CD4-positive, alpha-beta T cell treated with Interleukin-1 beta for 1 hour (primary cell): ENCODE measurements around the gene PRIM1.
"Not testable (repeated sequence)": the region's sequence is repeated elsewhere in the genome, so short reads cannot be mapped to it uniquely, and the experiment has no call there.

Experiments
- DNase-seq, 2 donors: peaks; one replicate each; pipeline ENCODE4 v3.0.0-alpha.2; 2020 to 2022

PRIM1 gene

DNA sequence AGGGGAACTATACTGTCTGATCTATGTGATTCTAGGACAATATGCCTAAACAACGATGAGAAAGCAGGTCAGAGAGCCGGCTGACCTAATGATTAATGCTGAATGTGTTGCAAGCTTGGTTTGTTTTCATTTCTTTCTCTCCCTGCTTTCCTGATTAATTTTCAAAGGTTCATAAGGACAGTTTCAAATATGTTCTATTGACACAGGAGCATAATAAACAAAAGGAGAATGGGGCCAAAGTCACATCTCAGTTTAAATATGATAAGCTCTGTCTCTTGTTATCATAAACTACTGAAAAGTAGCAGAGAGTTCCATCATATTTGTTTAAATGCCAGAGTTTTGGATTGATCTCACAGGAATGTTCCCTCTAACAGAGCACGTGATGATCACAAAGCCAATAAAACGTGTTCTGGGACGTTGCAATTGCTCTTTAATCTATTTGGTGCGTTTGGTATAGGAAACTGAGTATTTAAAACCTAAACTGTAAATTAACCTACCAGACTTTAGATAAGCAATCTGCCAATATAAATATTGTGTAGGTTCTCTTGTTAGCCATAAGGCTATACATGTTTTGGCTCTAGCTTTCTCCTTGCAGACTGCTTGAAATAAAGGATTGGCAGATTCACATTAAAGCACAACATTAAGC lies 7.3 kb upstream of the PRIM1 start:
- no peak for DNase-seq

DNA sequence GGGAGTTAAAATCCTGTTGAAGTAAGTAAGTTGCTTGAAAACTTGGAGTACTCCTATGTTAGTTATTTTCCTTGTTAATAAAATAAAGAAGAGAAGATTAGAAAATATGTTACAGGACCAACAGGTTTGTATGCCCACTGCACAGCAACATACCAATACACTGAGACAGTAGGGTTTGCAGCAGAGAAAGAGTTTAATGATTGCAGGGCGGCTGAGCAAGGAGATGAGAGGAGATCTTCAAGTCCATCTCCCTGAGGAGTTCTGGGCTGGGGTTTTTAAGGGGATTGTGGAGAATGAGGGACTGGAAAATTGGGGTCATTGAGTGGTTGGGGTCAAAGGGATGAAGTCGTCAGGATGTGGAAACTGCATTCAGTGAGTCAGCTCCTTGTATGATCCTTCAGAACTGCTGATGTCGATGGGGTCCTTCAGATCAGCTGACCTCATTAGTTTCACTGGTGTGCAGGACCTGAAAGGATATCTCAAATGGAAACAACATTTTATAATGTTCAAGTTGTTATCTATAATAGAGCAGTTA lies 6.7 kb upstream of the PRIM1 start:
- no peak for DNase-seq

DNA sequence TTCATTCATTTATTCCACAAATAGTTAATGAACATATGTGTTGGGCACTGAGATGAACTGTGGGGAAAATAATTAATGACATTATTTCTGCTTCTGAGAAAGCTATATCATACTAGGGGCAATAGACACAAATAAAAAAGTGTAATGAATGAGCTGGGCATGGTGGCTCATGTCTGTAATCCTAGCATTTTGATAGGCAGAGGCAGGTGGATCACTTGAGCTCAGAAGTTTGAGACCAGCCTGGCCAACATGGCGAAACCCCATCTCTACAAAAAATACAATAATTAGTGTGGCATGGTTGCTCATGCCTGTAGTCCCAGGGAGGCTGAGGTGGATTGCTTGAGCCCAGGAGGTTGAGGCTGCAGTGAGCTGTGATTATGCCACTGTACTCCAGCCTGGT lies 5.8 kb upstream of the PRIM1 start:
- DNase-seq, result not testable (repeated sequence)

DNA sequence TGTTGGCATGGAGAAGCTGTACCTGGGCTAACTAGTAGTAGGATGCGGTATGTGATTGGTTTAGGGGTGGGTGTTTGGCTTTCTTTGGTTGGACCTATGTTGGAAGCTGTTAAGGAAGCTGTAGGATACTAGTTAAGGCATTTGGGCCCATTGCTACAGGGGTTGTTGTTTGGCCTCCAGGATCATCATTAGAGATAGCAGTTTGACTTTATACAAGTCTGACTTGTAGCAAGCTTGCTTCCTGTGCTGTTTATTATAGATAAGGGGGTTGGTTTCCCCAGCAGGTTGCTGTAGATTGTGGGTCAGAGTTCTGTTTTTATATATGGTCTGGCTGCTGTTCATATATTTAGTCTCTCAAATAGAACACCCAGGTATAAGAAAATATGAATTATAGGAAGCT lies 1.4 kb upstream of the PRIM1 start:
- no peak for DNase-seq

DNA sequence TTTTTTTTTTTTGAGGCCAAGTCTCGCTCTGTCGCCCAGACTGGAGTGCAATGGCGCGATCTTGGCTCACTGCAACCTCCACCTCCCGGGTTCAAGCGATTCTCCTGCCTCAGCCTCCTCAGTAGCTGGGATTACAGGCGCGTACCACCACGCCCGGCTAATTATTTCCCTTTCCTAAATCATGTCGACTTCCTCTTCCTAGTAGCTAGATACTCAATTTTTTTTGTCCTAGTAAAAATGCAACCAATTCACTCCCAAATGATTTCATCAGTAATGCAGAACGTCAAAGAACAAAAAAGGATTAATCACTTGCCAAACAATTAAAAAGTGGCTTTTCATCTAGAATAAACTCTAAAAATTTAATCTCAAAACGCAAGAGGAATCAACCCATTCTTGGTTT lies 1.5 kb downstream of the PRIM1 start:
- DNase-seq, result not testable (repeated sequence)

DNA sequence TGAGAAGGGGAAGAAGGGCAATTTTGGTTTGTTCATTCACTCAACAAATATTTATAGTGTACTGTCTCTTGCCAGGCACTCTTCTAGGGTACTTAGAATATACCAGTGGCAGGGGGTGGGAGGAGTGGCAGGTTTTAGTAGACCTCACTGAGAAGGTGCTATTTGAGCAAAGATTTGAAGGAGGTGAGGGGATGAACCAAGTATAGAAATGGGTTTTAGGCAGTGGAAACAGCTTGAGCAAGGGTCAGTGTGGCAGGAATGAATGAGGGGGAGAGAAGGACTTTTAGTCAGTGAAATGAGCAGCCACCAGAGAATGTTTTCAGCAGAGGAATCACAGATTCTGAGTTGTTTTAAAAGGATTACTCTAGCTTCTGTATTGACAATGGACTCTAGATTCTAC lies 2.3 kb downstream of the PRIM1 start:
- no peak for DNase-seq

DNA sequence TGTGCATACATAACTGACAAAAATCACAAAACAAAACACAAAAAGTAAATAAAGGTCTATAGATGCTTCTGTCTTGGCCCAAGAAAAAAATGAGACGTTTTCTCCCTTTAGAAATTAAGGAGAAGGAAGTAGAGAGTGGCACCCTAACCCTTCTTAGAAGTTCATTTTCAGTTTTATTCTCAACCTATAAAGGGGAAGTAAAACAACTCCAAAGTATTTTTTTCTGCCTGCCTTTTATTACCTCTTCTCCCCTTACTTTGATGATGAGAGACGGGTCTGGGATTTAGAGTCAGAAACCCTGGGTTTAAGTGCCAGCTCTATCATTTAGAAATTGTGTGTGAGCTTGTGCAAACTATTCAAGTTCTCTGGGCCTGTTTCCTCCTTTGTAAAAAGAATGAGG lies 2.8 kb downstream of the PRIM1 start:
- no peak for DNase-seq

DNA sequence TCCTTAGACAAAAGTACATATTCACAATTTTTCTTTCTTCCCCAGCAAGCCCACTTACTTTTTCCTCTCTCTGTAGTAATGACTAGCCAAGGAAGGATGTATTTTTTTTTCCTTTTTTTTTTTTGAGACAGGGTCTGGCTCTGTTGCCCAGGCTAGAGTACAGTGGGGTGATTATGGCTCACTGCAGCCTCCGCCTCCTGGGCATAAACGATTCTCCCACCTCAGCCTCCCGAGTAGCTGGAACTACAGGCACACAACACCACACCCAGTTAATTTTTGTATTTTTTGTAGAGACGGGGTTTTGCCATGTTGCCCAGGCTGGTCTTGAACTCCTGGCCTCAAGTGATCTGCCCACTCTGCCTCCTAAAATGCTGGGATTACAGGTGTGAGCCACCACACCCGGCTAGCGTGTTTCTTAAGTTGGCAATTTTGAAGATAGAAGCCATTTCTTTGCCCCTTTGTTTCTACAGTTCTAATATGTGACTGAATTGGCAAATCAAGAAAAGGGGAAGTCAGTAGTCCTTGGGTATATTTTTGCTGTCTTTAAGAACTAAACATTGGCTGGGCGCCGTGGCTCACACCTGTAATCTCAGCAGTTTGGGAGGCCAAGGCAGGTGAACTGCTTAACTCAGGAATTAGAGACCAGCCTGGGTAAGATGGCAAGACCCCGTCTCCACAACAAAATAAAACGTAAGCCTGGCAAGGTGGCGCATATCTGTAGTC lies 23.8 kb downstream of the PRIM1 start:
- DNase-seq, result no peak

DNA sequence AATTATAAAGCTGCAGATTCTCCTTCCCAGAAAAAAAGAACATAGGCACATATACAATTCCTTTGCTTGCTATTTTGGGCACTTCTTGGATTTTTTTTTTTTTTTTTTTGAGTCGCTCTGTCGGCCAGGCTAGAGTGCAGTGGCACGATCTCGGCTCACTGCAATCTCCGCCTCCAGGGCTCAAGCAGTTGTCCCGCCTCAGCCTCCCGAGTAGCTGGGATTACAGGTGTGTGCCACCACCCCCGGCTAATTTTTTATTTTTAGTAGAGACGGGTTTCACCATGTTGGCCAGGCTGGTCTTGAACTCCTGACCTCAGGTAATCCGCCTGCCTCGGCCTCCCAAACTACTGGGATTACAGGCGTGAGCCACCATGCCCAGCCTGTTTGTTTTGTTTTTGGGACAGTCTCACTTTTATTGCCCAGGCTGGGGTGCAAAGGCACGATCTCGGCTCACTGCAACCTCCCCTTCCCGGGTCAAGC lies 25.9 kb downstream of the PRIM1 start:
- not testable (repeated sequence) for DNase-seq

DNA sequence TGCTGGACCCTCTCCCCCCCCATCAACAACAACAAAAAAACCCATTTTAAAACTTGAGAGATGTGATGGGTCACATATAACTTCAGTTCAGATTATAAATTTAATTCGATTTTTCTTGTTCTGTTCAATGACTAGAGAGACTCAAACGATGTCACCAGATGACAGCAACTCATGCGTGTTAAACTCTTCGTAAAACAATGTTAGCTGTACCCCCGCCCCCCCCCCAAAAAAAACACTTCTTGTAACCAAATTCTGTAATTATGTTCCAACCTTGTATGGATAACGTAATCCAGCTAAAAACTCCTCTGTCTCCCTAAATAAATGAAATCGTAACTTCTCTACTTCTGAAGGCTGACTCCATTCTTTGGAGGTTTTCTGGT lies 26.4 kb downstream of the PRIM1 start:
- no peak for DNase-seq

DNA sequence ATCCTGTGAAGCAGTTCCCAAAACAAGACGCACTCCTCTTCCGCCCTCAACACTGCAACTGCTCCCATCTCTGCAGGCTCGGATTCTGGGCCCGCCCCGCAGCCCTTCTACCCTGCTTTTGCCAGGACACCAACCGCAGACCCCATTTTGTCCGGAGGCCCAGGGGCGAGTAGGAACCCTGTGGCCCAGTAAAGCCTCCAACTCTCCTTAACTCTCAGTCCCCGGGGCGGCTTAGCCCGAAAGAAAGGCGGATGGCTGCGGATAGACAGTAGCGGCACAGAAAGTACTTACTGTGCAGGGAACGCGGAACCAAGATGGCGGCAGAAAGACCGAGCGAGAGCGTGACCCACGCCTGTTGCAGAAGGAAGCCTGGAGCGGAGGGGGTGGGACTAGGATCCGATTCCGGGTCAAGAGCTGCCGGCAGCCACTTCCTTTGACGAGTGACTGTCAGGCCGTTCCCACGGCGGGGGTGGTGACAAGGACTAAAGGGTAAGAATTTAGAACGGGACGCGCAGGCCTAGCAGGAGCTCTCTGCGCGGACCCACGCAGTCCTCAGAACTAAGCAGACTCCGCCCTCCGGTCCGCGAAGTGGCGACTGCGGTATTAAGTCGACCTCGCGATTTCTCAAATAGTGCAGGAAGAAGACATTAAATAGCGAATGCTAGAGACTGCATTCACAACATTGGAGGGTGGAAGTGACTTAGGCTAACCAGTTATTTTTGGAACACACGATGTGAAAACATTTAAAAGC lies 27.0 kb downstream of the PRIM1 start, which contains the start of gene NACA:
Gene NACA, minus strand, starts transcription at position 328 of the 751 bp plus-strand sequence. CDS start 778 bp downstream, outside the sequence.
- peak; percentile 98 for DNase-seq

DNA sequence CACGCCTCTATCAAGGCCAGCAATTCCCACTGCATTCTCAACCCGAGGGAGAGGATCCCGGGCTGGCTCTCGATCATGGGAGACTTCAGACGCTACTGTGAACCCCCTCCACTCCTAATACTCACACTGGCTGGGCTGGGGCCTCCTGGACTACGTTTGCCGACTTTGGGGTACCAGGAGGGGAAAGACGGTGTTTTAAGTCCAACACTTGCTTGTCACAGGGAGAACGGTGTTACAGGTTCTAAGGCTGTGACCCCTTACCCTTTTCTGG lies 27.5 kb downstream of the PRIM1 start:
- DNase-seq, result no peak

DNA sequence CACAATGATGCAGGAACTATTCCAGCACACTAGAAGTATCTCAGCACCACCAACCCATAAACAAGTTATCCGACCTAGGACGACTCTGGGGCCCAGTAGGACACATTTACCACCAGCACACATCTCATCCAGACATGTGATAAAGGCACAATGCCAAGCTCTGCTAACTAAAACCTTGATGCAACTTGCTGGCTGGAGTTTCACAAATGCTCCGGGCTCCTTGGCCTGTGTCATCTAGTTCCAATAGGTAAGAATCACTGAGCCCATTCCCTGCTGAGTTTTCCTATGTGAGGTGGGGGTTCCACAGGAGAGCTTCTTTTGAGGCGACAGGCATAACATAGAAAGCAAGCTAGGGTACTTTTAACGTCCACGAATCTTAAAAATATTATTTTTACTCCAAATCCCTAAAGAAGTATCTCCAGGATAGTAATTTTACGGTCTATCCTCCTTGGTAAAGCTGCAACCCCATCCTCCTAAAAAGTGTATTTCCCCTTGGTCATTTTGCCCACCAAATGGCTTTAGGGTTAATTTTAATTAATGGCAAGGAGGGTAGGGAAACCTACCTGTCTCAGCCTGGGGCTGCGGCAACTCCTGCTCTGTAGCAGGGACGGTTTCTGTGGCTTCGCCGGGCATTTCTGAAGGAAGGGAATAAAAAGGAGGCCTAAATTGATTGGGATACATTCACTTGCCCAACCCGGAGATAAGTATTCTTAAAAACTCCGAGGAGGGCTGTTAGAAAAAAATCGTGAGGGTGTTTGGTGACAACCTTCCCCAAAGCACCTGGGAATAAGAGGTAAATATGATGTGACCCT lies 28.0 kb downstream of the PRIM1 start:
- DNase-seq, result peak in 1 of 2 donors; percentile 21

DNA sequence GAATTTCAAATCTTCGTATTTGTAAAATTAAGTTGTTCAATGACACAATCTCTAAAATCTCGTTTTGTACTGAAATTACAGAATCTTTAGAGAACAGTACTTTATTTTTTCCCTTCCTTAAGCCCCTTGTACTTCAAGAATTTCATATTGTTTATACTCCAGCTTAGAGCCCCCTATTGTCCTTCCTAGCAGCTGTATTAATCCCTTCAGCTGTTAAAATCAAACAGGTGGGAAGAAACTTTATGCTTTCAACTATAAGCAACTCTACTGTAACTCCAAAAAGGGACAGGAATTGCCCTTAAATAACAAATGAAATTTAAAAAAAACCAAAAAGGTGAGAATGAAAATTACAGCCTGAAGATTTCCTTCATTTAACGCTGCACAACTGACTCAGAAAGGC lies 28.8 kb downstream of the PRIM1 start:
- no peak for DNase-seq

DNA sequence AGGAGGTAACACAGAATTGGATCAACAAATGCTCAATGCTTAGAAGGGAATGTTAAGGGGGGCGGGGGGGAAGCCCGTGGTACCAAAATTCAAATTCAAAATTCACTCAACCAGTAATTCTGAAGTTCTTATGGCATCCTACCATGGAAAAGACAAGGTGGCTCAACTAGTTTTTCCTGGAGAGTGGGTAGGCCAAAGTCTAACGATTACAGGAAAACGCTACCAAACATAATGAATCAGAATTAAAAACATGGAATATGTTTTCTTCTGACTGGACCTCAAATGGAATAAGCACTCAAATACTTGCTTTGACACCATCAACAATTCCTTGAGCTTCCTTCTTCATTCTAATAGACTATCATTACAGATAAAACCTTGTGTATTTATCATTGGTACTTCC lies 29.3 kb downstream of the PRIM1 start:
- no peak for DNase-seq

DNA sequence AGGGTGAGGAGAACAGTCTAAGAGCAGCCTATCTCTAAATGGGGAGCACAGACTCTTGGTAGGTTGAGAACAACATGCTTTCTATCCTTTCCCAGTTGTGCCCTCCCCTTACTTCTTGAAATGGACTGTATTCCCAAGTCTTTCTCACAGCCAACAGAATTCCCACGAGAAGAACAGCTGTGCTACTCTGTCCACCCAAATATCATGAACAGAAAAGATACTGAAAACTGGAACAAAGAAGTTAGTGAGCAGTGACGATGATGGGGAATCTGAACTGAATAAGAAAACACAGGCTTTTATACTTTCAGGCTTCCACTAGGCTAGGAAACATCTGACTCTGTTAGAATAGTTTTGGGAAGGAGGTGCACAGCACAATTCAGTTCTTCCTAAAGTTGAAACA lies 30.4 kb downstream of the PRIM1 start:
- DNase-seq, result no peak

DNA sequence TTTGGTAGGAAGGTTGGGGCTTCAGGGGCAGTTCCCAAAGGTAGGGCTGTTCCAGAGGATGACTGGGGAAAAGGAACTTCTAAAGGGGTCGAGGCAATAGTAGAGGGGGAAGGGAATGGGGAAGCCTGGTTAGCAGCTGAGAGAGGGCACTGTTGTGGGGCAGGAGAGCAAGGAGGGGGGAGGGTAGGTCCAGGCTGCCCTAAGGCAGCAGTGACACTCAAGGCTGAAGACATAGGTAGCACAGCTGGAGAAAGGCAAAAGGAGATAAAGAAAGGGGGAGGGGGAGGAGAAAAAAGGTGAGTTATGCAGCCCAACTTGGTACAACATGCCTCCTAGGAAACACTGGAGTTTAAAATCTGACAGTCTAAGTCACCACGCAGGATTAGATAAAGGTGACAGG lies 30.9 kb downstream of the PRIM1 start:
- DNase-seq, result no peak

DNA sequence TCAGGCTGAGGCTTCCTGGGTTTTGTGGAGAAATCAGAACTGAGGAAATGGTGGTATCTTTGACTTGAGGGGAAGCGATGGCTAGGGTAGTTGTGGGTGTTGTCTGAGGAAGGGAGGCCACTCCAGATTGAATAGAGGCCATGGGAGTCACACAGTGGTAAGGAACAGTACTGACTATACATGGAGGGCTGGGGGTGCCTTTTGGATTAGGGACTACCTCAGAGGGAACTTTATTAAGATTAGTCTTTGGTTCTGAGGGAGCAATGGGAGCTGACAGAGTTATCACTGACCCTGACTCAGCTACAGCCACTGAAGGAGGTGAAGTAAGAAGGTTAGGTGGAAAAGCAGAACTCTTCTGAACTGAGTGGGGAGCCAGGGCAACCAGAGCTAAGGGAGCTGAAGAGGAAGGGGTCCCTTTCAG lies 31.4 kb downstream of the PRIM1 start:
- no peak for DNase-seq

DNA sequence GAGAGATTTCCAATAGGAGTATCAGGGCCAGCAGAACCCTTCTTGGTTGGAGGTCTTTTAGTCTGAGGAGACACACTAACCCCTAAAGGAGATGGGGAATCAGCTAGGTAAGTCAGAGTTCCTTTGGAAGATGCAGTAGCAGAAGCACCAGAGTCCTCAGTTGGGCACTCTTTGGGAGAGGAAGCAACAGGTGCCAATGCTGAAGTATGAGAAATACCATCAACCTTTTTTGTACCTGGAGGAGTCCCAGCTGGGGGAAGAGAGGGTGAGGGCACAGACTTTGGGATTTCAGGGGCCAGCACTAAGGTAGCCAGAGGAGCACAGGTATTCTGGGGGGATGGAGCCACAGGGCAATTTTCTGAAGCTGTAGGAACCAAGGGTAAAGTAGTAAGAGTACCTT lies 33.1 kb downstream of the PRIM1 start:
- DNase-seq, result no peak

DNA sequence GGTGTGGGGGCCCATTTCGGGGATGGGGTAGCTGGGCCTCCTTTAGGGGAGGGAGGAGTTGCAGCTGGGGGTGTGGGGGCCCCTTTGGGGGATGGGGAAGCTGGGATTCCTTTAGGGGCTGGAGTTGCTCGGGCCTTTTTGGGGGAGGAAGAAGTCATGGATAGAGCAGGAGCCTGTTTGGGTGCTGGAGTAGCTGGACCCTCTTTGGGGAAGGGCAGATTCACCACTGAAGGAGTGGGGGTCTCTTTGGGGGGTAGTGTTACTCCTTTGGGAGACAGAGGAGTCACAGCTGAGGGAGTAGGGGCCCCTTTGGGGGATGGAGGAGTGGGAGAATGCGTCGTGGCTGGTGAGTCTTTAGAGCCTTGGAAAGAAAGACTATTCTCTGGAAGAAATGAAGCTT lies 33.5 kb downstream of the PRIM1 start:
- no peak for DNase-seq

DNA sequence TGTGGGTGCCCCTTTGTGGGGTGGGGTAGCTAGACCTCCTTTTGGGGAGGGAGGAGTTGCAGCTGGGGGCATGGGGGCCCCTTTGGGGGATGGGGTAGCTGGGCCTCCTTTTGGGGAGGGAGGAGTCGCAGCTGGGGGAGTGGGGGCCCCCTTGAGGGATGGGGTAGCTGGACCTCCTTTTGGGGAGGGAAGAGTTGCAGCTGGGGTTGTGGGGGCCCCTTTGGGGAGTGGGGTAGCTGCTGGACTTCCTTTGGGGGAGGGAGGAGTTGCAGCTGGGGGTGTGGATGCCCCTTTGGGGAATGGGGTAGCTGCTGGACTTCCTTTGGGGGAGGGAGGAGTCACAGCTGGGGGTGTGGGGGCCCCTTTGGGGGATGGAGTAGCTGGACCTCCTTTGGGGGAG lies 34.0 kb downstream of the PRIM1 start:
- DNase-seq, result no peak

DNA sequence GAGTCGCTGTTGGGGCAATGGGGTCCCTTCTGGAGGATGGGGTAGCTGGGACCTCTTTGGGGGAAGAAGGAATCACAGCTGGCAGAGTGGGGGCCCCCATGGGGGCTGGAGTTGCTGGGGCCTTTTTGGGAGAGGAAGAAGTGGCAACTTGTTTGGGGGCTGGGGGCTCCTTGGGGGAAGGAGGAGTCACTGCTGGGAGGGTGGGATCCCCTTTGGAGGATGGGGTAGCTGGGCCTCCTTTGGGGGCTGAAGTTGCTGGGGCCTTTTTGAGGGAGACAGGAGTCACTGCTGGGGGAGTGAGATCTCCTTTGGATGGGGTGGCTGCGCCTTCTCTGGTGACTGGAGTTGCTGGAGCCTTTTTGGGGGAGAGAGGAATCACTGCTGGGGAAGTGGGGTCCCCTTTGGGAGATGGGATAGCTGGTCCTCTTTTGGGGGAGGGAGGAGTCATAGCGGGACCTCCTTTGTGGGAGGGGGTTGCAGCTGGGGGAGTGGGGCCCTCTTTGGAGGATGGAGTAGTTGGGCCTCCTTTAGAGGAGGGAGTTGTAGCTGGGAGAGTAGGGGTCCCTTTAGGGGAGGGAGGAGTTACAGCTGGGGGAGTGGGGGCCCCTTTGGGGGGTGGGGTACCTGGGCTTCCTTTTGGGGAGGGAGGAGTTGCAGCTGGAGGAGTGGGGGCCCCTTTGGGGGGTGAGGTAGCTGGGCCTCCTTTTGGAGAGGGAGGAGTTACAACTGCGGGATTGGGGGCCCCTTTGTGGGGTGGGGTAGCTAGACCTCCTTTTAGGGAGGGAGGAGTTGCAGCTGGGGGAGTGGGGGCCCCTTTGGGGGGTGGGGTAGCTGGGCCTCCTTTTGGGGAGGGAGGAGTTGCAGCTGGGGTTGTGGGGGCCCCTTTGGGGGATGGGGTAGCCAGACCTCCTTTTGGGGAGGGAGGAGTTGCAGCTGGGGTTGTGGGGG lies 34.9 kb downstream of the PRIM1 start:
- DNase-seq, result no peak
